SKM-1 (cell line): ENCODE data around the gene AK4.
"Not testable (repeated sequence)": the region's sequence is repeated elsewhere in the genome, so short reads cannot be mapped to it uniquely, and the experiment has no call there.

Experiments
- DNase-seq: peaks from one replicate; lab custom pipeline; 2025; ENCODE audit not compliant: unreplicated experiment; lab: John Stamatoyannopoulos, UW

The AK4 gene

GRCh38 chr1:65210325-65210724 is 62.3 kb downstream of the AK4 start:
- DNase-seq, result no peak

- DNase-seq, result no peak
Observed at GRCh38 chr1:65211331-65211730, 63.3 kb downstream of the AK4 start.

GRCh38 chr1:65213271-65214023 is 65.4 kb downstream of the AK4 start:
- no peak for DNase-seq

GRCh38 chr1:65214340-65215027 is 66.5 kb downstream of the AK4 start:
- DNase-seq, result no peak

GRCh38 chr1:65216989-65217388 is 69.0 kb downstream of the AK4 start:
- DNase-seq, result no peak

- DNase-seq, result no peak
Observed at GRCh38 chr1:65221638-65222339, 73.8 kb downstream of the AK4 start.

- DNase-seq, result no peak
Observed at GRCh38 chr1:65222340-65222940, 74.4 kb downstream of the AK4 start.

GRCh38 chr1:65224681-65225091 is 76.7 kb downstream of the AK4 start:
- no peak for DNase-seq

GRCh38 chr1:65225179-65225578 is 77.2 kb downstream of the AK4 start:
- no peak for DNase-seq

GRCh38 chr1:65229201-65229600 is 81.2 kb downstream of the AK4 start:
- DNase-seq, result no peak

GRCh38 chr1:65229754-65230339 is 81.8 kb downstream of the AK4 start:
- no peak for DNase-seq

GRCh38 chr1:65230731-65231481 is 82.9 kb downstream of the AK4 start:
- no peak for DNase-seq

GRCh38 chr1:65231718-65232330 is 83.8 kb downstream of the AK4 start:
- no peak for DNase-seq

- no peak for DNase-seq
Observed at GRCh38 chr1:65232461-65232990, 84.5 kb downstream of the AK4 start.

GRCh38 chr1:65233782-65234181 is 85.8 kb downstream of the AK4 start:
- DNase-seq, result no peak

- DNase-seq, result peak; percentile 26
Observed at GRCh38 chr1:65235867-65236805, 88.1 kb downstream of the AK4 start.

GRCh38 chr1:65237088-65237487 is 89.1 kb downstream of the AK4 start:
- not testable (repeated sequence) for DNase-seq

- DNase-seq, result no peak
Observed at GRCh38 chr1:65237503-65237902, 89.5 kb downstream of the AK4 start.

- DNase-seq, result no peak
Observed at GRCh38 chr1:65238010-65238409, 90.0 kb downstream of the AK4 start.
